Left forelimb (tissue), 1 donor: ENCODE results near the gene P2RX6.
A peak's percentile ranks its signal among the peaks of the same experiment; 100 is the strongest.

Source experiments
- DNase-seq: peaks from one replicate; pipeline ENCODE4 v3.0.0-alpha.2; 2018; ENCODE audit warnings: low spot score

The P2RX6 gene

GRCh38 chr22:20979940-20980453, 35.0 kb upstream of the P2RX6 start:
- DNase-seq, result no peak

- DNase-seq, result no peak
Measured at GRCh38 chr22:20980523-20980922, 34.4 kb upstream of the P2RX6 start.

- DNase-seq, result no peak
Measured at GRCh38 chr22:20980938-20981722, 33.8 kb upstream of the P2RX6 start.

DNA sequence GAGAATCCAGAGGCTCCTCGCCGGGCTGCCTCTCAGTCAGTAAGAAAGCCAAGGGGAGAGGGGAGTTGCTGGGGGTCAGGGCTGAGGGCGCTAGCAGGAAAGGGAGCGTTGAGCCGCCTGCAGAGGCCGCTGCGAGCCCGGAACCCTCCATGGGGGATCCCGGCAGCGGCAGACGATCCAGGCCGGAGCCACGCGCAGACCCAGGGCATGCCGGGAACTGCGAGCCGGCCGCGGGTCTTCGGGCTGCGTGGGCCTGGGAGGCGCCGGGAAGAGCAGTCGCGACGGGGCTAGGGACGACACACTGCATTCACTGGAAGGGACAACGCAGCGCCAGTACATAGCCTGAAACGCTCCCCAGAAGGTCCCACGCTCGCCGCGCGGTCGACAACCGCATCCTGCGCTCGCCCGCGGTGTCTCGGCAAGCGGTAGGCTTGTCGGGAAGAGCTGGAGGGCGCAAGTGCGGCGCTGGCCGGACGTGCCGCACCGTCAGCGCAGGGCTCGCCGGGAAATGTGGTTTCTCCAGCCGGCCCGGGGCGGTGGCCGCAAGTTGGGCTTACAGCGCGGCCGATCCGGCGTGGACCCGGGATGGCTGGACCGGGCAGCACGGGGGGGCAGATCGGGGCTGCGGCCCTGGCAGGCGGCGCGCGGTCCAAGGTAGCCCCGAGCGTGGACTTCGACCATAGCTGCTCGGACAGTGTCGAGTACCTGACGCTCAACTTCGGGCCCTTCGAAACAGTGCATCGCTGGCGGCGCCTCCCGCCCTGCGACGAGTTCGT, 33.0 kb upstream of the P2RX6 start, which contains the start of gene LZTR1:
TSS of gene LZTR1 (plus strand) at position 511 of the 776 bp plus-strand sequence. CDS start at position 586, 75 bp downstream.
- peak; percentile 90 for DNase-seq

DNA sequence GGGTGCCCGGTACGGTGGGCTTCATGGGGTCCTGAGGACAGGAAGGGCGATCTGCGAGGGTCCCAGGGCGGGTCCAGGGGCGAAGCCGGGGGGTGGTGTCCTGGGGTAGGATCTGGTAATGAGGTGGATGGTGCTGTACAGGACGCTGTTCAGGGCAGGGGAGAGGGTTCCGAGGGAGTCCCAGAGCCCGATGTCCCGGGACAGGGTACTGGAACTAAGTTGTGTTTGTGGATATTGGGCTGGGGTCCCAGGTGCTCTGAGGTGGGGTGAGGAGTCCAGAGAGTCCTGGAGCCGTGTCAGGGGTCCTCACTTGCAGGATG, 32.4 kb upstream of the P2RX6 start:
- no peak for DNase-seq

- DNase-seq, result no peak
Measured at GRCh38 chr22:20983081-20983771, 31.7 kb upstream of the P2RX6 start.

DNA sequence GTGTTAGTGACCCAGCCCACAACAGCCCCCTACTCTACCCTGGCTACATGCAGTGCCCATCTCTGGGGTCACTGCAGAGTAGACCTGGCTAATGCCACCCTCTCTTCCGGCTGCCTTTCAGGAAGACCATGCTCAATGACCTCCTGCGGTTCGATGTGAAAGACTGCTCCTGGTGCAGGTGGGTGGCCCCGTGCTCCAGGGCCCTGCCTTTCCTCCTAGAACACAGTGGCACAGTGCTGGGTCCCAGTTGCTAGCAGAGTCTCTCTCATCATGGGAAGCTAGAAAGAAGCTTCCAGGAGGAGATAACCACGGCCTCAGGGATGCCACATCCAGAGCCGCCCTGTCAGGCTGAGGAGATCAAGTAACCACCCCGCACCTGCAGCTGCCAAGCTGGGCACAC, 29.2 kb upstream of the P2RX6 start:
- no peak for DNase-seq

DNA sequence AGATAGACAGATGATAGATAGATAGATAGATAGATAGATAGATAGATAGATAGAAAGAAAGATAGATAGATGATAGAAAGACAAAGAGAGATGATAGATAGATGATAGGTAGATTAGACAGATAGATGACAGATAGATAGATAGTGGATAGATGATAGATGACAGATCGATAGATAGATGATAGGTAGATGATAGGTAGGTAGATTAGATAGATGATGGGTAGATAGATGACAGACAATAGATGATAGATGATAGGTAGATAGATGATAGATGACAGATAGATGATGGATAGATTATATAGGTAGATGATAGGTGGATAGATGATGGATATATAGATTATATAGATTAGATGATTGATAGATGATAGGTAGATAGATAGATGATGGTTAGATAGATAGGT, 28.6 kb upstream of the P2RX6 start:
- DNase-seq, result no peak

- no peak for DNase-seq
Measured at GRCh38 chr22:20987375-20987774, 27.6 kb upstream of the P2RX6 start.

DNA sequence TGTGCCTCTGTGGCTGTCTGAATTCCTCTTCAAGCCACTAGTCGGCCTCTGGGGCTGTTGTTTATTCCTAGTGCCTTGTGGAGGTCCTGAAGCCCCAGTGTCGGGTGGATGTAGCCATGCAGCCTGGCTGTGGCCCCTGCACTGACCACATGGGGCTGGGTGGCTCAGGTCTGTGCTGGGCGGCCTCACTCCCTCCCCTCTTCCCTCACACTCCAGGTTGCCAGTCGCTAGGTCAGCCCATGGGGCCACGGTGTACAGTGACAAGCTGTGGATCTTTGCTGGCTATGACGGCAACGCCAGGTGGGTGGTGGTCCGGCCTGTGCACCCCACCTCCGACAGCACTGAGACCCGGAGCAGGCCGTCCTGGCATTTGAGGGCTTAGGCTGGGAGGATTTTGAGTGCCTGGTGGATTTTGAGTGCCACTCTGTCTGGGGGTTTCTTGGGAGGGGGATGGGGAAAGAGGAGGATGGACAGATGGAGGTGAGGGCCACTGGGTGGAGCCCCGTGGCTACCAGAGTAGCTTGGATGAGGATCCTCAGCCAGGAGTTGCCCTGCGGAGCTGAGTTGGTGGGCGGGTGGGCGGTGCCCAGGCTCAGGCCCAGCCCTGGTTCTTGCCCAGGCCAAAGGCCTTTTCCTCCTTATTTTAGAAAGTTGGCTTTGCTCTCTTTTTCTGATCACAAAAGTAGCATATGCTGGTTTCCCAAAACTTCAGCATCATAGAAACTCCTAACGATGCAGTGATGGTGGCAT, 26.2 kb upstream of the P2RX6 start:
- no peak for DNase-seq

DNA sequence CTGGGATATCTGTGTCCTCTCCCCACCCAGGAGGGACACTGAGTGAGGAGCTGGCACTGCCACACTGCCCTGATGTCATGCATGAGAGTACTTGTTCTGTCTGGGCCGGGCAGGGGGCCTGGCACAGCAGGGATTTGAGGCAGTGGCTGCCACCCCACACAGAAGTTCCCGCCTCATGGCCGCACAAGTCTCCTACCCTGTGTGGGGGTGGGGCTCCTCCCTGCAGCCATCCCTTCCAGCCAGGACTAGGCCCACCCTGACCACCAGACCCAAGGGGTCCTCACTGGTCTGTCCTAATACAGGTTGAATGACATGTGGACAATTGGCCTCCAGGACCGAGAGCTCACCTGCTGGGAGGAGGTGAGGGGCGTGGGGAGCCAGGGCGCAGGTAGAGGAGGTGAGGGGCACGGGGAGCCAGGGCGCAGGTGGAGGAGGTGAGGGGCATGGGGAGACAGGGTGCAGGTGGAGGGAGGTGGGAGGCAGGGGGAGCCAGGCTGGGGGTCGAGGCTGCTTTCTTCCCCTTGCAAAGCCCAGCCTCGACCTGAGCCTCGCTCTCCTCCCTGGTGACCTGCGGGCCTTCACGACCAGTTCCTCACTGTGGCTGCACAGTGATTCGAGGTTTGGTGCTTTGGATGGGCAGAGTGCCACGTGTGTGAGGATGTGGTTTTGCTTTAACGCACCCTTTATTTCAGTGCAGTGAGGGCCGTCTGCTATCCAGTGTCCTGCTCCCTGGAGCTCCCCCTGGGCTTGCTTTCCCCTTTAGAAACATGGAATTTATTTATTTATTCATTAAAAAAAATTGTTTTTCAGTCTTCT, 25.4 kb upstream of the P2RX6 start:
- DNase-seq, result no peak

DNA sequence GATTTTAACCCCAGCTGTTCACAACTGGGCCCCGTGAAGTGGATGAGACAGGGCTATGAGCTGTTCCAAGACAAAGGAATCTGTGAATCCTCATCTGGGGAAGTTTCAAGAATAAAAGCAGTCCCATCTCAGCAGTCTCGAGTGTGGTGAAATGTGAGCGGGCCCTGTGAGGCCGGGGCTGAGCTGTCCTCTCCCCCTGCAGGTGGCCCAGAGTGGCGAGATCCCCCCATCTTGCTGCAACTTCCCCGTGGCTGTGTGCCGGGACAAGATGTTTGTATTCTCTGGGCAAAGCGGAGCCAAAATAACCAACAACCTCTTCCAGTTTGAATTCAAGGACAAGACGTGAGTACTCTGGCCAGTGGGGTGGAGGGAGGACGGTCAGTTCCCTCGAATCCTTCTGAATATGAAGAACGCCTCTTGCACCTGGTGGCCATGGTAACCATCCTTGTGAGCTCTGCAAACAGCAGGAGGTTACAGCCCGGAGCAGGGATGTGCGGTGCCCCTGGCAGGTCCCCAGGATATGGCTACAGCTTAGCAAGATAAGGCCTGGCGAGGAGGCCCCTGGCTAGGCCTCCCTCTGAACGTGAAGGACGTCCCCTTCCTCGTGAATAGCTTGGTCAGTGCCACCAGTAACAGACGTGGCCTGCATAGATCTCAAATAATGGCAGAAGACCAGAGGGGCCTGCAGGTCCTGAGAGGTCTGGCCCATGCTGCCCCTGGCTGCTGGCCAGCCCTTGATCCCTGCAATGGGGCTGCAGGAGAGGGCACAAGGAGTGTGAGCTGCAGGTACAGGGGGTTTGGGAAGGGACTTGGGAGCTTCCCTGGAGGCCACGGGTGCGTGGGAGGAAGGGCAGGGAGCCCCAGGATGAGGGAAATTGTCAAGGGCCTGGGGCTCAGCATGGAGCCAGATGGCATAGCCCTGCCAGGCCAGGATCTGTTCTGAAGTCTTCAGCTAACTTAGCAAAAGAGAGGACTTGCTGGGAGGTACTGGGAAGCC, 24.5 kb upstream of the P2RX6 start:
- DNase-seq, result no peak

- DNase-seq, result no peak
Measured at GRCh38 chr22:20991252-20992055, 23.5 kb upstream of the P2RX6 start.

DNA sequence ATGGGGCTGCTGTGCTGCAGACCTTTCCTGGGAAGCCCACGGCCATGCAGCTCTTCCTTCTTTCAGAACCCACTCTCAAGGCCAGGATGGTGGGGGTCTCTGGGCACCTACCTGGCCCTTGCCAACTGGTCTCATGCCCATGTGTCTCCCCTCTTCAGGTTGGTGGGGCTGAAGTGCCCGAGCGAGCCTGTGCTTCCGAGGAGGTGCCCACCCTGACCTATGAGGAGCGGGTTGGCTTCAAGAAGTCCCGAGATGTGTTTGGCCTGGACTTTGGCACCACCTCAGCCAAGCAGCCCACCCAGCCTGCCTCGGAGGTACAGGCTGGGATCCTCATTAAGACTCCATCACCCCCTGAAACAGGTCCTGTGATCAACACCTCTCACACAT, 22.9 kb upstream of the P2RX6 start:
- DNase-seq, result no peak

- no peak for DNase-seq
Measured at GRCh38 chr22:20992456-20993303, 22.3 kb upstream of the P2RX6 start.

GRCh38 chr22:20993304-20994127, 21.4 kb upstream of the P2RX6 start:
- DNase-seq, result no peak
